Stimulated activated CD8-positive, alpha-beta memory T cell treated with anti-CD3 and anti-CD28 coated beads, Interleukin-12 subunit alpha, Interleukin-12 subunit beta, amount 100 ng/mL, for 4 hours (primary cell): ENCODE measurements around the gene TMEM235.

Experiments used
- DNase-seq: peaks from one replicate; pipeline ENCODE4 v3.0.0-alpha.2; 2020; ENCODE audit warnings: low read depth

TMEM235 gene

DNA sequence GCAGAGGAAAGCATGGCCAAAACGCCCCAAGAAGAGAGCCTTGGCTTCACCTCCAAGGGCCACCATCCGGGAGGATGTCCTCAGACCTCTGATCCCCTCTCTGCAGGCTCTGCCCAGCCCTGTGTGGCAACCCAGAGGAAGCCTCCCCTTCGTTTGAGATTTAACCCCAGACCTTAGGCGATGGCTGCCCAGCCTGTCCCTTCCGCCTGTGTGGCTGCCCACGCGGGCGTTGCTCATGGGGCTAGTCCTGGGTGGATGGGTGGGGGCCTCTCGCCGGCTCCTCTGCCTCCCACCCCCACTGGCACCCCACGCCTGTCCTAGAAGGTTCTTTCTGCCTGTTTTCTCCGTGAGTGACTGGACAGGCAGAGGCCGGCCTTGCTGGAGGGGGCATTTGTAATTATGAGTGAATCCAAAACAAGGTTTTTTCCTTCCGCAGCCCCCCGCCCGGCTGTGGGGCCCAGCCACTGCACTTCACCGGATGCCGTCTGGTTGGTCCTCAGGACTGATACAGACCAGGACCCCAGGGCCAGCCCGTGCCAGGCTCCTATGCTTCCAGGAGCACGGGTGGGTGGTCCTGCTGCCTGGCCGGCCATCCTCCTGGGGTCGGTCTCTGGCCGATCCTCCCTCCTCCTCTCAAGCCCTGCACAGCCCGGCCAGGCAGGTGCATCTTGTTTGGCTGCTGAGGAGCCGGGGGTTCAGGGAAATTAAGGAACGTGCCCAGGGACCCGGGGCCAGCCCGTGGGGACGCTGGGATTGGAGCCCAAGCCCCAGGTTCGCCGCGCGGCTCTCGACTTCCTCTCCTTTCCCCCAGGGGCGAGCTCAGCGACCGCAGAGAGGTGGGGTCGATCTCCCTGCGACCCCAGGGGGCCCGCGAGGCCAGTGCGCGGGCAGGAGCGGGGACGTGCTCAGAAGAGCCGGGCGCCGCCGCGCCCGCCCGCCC is at the start of gene TMEM235:
Gene TMEM235 (plus strand): TSS at position 636 of the 940 bp plus-strand sequence. CDS start 393 bp downstream, outside the sequence.
- DNase-seq: no peak

DNA sequence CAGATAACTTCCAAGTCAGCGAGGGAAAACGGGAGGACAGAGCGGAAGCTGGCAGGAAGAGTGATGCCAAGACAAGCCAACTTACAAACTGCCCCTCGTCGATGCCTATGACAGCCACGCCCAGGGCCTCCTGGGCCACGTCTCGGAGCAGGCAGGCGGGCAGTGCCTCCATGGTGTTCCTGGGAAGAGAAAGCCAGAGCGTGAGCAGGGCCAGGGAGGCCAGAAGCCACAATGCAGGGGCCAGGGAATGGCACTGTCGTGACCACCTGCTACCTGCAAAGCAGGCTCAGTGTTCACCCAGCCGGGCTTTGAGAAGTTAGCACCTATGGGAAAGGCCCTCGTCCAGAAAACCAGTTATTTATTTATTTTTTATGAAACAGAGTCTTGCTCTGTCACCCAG is 48.9 kb upstream of the TMEM235 start:
- DNase-seq: no peak

DNA sequence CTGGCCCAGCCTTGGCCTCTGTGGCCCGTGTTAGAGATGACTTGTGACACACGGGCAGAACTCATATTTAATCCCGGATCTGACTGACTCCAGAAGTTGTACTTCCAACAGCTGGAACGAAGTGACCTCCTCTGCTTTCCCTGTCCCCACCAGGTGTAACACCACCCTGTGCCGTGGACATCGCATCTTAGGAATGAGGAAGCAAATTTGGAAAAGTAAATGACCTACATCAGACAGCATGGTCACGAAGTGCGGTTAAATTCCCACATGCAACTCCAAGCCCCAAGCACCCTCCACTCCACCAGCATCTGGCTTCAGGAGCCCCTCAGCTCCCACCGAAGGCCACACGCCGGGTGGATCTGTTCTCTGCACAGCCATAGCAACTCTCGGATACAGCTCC is 47.5 kb upstream of the TMEM235 start:
- no peak for DNase-seq

DNA sequence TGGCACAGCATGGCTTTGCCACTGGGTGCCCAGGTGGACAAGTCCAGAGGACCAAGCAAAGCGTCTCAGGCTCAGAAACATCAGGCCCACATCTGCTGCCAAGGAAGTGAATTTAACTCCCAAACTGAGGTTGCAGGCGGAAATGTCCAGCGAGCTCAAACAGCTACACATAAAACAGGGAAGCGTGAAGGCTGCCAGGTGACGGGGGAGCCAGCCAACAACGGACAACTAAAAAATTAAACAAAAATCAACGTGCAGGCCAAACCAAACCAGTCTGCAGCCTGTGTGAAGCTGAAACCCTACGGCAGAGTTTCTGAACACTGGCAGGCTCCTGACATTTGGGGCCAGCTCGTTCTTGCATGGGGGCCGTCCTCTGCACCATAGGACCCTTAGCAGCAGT is 47.1 kb upstream of the TMEM235 start:
- no peak for DNase-seq

DNA sequence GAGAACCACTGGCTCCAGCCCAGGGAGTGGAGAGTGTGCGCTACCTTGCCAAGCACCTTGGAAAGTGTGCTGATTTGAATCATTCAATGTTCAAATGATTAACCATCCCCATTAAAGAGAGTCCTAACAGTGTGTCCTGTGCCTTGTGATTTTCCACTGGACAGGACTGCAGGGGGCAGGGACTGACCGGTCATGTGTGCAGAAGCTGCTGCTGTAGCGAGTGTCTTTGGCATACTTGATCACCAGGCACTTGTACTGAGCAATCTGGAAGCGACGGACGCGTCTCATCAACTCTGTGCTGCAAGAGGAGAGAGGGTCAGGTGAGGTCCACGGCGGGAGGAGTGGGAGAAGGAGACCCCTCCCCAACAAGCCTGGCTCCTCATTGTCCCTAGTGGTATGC is 46.6 kb upstream of the TMEM235 start:
- no peak for DNase-seq

DNA sequence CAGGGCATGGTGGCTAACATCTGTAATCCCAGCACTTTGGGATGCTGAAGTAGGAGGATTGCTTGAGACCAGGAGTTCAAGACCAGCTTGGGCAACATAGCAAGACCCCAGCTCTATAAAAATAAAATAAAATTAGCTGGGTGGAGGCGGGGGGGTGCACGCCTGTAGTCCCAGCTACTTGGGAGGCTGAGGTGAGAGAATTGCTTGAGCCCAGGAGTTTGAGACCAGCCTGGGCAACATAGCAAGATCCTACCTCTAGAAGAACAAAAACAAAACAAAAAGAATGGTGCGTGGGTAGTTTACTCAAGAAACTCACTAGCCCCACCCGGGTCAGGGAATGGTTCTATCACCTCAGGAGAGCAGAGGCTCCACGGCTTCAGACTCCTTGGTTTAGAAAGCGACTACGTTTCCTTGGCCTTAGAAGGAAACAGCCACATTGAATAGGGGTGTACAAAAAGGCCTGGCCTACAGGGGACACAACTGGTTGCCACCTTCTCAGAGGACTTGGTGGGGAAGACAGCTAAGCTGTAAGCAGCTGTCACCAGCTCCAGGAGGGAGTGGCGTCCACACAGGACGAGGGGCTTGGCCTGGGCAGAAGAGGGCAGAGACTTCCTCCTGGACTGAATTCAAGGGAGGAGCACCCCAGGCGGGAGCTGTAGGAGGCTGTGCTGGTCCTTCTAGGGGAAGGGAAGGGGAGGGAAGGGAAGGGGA is 45.3 kb upstream of the TMEM235 start:
- DNase-seq: no peak

DNA sequence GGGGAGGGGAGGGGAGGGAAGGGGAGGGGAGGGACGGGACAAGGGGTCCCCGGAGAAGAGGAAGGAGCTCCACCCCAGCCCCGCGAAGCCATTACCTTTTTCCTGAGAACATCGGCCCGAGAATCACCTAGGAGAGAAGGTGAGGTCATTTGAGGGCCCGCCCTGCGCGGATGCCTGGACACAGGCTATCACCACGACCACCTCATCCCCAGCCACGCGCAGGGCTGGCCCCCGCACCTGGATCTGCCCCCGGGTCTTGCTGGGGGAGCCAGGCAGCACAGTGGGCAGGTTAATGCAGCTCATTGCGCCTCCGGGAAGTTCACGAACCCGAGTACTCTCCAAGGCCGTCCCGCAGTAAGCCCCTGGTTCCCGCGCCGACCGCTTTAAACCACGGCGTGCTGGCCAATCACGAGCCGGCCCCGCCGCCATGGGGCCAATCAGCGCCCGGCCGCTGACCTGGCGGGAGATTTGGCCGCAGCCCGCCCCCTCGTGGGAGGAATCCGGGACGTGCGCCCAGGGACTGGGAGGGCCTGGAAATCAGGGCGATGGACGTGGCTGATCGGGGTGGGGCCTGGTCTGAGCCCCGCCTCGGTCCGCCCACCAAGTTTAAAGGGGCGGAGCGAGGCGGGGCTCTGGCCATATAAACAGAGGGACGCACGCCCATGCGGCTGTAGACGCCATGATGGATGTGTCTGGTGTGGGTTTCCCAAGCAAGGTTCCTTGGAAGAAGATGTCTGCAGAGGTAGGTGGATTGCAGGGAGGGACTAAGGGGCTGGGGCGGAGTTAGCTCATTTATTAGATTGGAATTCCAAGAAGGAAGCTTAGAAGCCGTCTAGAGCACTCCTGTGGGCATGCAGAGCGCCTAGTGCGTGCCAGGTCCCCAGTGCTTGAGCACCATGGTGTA is 44.5 kb upstream of the TMEM235 start, which contains the start of the genes AFMID and TK1:
Gene AFMID (plus strand): TSS at position 671 of the 904 bp plus-strand sequence. CDS start 9 bp downstream, at position 680.
Gene TK1 (minus strand): TSS at position 361 of the 904 bp plus-strand sequence. CDS start 58 bp downstream, at position 303.
- DNase-seq: peak; percentile 62

DNA sequence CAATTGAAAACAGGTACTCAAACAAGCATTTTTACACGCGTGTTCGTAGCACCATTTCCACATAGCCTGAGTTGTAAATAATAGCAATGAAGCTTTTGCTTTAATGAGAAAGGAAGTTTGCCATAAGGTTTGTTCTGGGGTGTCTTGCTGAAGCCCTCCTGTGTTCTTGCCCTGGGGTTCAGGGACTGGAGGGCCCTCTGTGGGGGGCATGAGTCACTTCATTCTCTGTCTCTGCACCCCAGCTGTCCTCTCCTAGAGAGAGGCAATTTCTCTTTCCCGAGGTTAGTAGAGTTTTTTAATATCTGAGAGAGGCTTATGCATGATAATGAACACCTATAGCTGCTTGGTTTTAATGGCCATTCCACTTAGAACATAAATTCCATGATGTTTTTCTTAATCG is 34.7 kb upstream of the TMEM235 start:
- DNase-seq: no peak

DNA sequence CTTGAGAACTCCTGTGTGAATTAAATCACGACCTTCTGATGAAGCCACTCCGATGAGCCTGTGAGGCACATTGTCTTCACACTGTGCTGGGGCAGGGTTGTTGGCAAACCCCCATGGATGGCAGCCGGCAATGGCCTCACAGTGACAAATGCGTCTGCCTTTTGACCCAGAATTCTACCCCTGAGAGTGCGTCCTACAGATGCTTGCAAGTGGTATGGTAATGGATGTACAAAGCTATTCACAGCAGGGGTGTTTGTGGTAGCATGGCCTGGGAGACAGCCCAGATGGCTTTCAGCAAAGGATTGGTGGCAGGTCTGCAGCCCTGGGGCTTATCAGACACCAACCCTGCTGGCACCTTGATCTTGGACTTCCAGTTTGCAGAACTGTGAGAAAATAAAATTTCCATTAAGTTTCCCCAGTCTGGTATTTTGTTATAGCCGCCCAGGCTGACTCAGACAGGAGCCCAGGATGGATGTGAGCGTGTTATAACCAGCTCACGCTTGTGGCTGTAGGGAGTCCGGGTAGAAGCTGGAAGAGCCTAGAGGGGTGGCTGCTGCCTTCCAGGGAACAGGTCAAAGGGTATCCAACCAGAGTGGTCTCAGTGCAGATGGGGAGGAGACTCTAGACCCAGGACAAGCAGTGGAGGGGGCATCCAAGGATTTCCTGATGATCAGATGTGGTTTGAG is 34.1 kb upstream of the TMEM235 start:
- DNase-seq: no peak

DNA sequence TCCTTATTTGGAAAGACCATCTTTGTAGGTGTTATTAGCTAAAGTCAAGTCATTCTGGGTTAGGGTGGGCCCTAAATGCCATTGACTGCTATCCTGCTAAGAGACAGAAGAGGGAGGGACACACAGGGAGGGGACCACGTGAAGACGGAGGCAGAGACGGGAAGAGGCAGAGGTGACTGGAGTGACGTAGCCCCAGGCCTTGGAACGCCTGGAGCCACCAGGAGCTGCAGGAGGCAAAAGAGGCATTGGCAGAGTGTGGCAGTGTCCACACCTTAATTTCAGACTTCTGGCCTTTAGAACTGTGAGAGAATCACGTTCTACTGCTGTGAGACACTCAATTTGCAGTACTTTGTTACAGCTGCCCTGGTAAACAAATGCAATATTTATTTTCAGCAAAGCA is 31.0 kb upstream of the TMEM235 start:
- no peak for DNase-seq

DNA sequence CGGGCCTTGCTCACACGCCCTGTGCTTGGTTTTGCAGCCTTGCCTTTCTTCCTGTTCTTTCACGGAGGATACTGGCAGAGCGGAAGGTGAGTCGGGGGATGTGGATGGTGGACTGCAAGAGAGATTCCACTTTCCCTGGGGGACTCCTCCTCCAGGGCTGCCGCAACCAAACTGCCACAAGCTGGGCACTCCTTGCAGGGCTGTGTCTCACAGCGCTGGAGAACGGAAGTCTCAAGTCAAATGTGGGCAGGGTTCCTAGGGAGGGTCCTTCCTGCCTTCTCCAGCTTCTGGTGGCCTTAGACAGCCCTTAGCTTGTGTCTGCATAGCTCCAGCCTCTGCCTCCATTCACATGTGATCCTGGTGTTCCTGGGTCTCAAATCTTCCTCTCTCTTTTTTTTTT is 28.8 kb upstream of the TMEM235 start:
- DNase-seq: no peak

DNA sequence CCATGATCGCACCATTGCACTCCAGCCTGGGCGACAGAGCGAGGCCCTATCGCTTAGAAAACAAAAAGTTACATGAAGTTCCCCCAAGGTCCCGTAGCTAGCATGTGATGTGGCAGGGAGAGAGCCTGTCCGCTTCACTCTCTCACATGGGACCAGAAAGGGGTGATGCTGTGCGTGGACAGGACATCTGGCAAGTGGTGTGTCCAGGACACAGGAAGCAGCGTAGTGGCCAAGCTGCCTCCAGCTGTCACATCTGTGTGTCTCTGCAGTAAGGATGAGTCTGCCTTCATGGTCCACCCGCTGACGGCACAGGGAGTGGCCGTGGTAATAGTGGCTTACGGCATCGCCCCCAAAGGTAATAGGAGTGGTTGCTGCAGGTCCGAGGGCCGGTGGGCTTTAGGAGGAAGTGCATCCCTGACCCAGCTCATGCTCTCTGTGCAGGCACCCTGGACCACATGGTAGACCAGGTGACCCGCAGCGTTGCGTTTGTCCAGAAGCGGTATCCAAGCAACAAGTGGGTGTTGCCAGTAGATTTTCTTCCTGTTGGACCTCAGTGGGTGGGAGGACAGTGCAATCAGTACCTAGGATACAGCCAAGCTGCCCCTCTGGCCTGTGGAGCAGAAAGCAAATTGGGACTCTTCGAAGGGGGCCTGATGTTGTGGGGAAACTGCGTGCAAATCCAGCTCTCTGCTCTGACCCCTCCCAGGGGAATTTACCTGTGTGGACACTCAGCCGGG is 26.9 kb upstream of the TMEM235 start:
- DNase-seq: no peak

DNA sequence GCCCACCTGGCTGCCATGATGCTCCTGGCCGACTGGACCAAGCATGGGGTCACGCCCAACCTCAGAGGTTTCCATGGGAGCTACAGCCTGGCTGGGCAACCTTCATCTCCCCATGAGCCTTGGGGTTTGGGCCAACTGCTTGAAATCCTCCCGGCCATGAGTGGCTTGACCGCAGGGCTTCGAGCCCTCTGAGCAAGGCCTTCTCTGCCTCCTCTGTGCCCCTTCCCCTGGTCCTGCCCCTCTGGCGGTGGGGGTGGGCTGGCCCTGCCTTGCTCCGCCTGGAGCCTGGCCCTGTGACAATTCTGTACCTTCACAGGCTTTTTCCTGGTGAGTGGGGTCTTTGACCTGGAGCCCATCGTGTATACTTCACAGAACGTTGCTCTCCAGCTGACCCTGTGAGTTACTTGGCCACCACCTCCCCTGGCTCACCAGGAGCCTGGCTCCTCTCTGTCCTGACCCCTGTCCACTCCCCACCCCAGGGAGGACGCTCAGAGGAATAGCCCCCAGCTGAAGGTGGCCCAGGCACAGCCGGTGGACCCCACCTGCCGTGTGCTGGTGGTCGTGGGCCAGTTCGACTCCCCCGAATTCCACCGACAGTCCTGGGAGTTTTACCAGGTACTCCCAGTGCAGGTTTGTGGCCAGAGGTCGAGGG is 26.2 kb upstream of the TMEM235 start:
- DNase-seq: no peak

DNA sequence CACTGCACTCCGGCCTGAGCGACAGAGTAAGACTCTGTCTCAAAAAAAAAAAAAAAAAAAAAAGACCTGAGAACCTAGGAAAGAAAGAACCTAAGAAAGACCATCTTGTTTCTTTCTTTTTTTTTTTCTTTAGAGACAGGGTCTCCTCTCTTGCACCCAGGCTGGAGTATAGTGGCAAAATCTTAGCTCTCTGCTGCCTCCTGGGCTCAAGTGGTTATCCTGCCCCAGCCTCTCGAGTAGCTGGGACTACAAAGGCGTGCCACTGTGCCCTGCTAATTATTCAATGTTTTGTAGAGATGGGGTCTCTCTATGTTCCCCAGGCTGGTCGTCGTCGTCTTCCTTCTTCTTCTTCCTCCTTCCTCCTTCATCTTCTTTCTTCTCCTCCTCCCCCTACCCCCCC is 25.1 kb upstream of the TMEM235 start:
- DNase-seq: no peak

DNA sequence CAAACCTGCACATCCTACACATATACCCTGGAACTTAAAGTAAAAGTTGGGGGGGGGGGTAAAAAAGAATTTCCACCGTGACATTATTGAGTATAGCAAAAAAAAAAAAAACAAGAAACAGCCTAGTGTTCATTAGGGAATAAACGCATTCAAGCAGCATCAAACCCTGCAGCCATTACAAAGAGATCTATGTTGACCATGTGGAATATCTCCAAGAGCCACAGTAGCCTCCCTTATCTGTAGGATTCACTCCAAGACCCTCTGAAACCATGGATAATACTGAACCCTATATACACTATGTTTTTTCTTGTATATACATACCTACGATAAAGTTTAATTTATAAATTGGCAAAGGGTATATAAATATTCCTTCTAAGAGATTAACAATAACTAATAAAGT is 22.9 kb upstream of the TMEM235 start:
- DNase-seq: no peak

DNA sequence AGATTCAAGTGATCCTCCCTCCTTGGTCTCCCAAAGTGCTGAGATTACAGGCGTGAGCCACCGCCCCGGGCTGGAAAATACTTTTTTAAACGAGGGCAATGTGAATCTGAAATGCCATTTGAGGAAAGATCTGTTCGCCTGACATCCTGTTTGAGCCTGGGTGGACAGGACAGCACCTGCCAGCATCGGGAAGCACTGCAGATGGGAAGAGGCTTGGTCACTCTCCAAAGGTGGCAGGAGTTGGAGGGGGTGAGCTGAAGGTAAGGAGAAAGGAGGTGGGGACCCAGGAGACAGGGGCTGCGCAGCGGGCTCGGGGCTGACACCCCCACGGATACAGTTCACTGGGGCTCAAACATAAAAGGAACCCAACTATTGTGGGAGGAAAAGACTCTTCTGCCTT is 21.3 kb upstream of the TMEM235 start:
- DNase-seq: no peak

DNA sequence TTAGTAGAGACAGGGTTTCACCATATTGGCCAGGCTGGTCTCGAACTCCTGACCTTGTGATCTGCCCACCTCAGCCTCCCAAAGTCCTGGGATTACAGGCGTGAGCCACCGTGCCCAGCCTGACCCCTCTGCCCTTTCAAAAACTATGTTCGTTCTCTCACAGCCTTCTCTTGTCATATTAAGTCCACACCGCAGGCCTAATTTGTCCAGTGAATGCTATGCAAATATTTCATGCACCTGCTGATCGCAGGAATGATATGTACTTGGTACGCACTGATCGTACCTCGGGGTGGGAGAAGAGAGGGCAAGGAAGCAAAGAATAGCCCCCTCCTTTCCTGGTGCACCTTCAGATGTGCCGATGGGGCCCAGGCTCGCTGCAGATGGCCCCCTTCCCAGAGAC is 20.4 kb upstream of the TMEM235 start:
- DNase-seq: no peak

DNA sequence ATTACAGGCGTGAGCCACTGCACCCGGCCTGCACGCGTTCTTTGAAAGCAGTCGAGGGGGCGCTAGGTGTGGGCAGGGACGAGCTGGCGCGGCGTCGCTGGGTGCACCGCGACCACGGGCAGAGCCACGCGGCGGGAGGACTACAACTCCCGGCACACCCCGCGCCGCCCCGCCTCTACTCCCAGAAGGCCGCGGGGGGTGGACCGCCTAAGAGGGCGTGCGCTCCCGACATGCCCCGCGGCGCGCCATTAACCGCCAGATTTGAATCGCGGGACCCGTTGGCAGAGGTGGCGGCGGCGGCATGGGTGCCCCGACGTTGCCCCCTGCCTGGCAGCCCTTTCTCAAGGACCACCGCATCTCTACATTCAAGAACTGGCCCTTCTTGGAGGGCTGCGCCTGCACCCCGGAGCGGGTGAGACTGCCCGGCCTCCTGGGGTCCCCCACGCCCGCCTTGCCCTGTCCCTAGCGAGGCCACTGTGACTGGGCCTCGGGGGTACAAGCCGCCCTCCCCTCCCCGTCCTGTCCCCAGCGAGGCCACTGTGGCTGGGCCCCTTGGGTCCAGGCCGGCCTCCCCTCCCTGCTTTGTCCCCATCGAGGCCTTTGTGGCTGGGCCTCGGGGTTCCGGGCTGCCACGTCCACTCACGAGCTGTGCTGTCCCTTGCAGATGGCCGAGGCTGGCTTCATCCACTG is 17.3 kb upstream of the TMEM235 start, which contains the start of gene BIRC5:
Gene BIRC5 (plus strand): TSS at position 238 of the 690 bp plus-strand sequence. CDS start 64 bp downstream, at position 302.
- peak; percentile 81 for DNase-seq

DNA sequence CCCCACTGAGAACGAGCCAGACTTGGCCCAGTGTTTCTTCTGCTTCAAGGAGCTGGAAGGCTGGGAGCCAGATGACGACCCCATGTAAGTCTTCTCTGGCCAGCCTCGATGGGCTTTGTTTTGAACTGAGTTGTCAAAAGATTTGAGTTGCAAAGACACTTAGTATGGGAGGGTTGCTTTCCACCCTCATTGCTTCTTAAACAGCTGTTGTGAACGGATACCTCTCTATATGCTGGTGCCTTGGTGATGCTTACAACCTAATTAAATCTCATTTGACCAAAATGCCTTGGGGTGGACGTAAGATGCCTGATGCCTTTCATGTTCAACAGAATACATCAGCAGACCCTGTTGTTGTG is 16.7 kb upstream of the TMEM235 start:
- no peak for DNase-seq
